ENCODE results near the gene KDM7A. TPM values are rescaled to one million over a fixed set of nuclear protein-coding genes. Genes with fewer than 3 reads are reported as not detected.

Gene KDM7A
- total RNA-seq, 2 donors from 2014 or later = 5.3 to 9.6 TPM

GRCh38 chr7:140082770-140083169 lies 94.0 kb downstream of the KDM7A start:
- Histone ChIP-seq H3K9me3 (no peaks in the 10 kb centered on the region), H3K27ac (no peak overlapping the region), H3K4me3 (no peak overlapping the region), H3K27me3 (no peaks in the 10 kb centered on the region), H3K4me1 (peaks cover 25% of the 10 kb centered on the region), H3K36me3 (replicated peaks in 1 of 2; ENCODE audit: insufficient read depth in 1 of 2, low read depth in 2 of 2) (no peaks in the 10 kb centered on the region)
- ATAC-seq = no peak
- intact Hi-C loops (cut with DNase I) = no loop called here
- no peak for TF ChIP-seq CTCF (IDR thresholded peaks at IDR 0.05)
- WGBS, 2 donors = 78 to 91% methylated on average over 7 of the region's 7 CpGs
- DNase-seq = no peak

GRCh38 chr7:140081774-140082425 lies 94.9 kb downstream of the KDM7A start:
- no peak overlapping the region for H3K27ac ChIP-seq
- no peak for DNase-seq
- 96% methylated on average over 11 of the region's 11 CpGs for WGBS, 2 donors

GRCh38 chr7:140080919-140081318 lies 95.9 kb downstream of the KDM7A start:
- H3K27me3 ChIP-seq = no peaks in the 10 kb centered on the region
- H3K4me1 ChIP-seq = peaks cover 25% of the 10 kb centered on the region
- intact Hi-C loops (cut with DNase I) = no loop called here
- no peak overlapping the region for H3K27ac ChIP-seq
- TF ChIP-seq POLR2A (IDR thresholded peaks at IDR 0.05) (no peak), CTCF (IDR thresholded peaks at IDR 0.05) (no peak)
- DNase-seq (peak in 2 of 4 donors; percentile 16 to 26), ATAC-seq (peak; percentile 53)
- H3K4me3 ChIP-seq = no peak overlapping the region
- H3K9me3 ChIP-seq = no peaks in the 10 kb centered on the region
- WGBS, 2 donors = 30 to 31% methylated on average over 7 of the region's 7 CpGs
- no peaks in the 10 kb centered on the region for H3K36me3 ChIP-seq (replicated peaks in 1 of 2; ENCODE audit: insufficient read depth in 1 of 2, low read depth in 2 of 2)

More at GRCh38 chr7:140081774-140082425, 94.9 kb downstream of the KDM7A start:
- H3K36me3 ChIP-seq (replicated peaks in 1 of 2; ENCODE audit: insufficient read depth in 1 of 2, low read depth in 2 of 2) = no peaks in the 10 kb centered on the region
- peaks cover 25% of the 10 kb centered on the region for H3K4me1 ChIP-seq
- H3K4me3 ChIP-seq = no peak overlapping the region
- H3K27me3 ChIP-seq = no peaks in the 10 kb centered on the region
- no peak for ATAC-seq
- no peaks in the 10 kb centered on the region for H3K9me3 ChIP-seq
- intact Hi-C loops (cut with DNase I) = no loop called here
- no peak for TF ChIP-seq CTCF (IDR thresholded peaks at IDR 0.05)
- TF ChIP-seq POLR2A (IDR thresholded peaks at IDR 0.05) = no peak

GRCh38 chr7:140079121-140079536 lies 97.7 kb downstream of the KDM7A start:
- TF ChIP-seq POLR2A (IDR thresholded peaks at IDR 0.05) (no peak), CTCF (IDR thresholded peaks at IDR 0.05) (peak in 2 of 7 experiments; percentile 25 to 39)
- intact Hi-C loops (cut with DNase I) = no loop called here
- 28 to 35% methylated on average over 4 to 6 of the region's 6 CpGs for WGBS, 2 donors
- Histone ChIP-seq H3K4me1 (peaks cover 25% of the 10 kb centered on the region), H3K4me3 (no peak overlapping the region), H3K27ac (peak overlapping the region in 2 of 4 donors; percentile 0 to 26), H3K27me3 (no peaks in the 10 kb centered on the region), H3K36me3 (replicated peaks in 1 of 2; ENCODE audit: insufficient read depth in 1 of 2, low read depth in 2 of 2) (no peaks in the 10 kb centered on the region), H3K9me3 (no peaks in the 10 kb centered on the region)
- ATAC-seq = peak; percentile 56
- DNase-seq = peak in 2 of 4 donors; percentile 43 to 64

GRCh38 chr7:140078392-140078791 lies 98.4 kb downstream of the KDM7A start:
- 83 to 95% methylated on average over 13 of the region's 13 CpGs for WGBS, 2 donors
- ATAC-seq = no peak
- no peak for DNase-seq
- no peak for TF ChIP-seq CTCF (IDR thresholded peaks at IDR 0.05)
- TF ChIP-seq POLR2A (IDR thresholded peaks at IDR 0.05) = no peak
- Histone ChIP-seq H3K27me3 (no peaks in the 10 kb centered on the region), H3K4me1 (peaks cover 25% of the 10 kb centered on the region), H3K4me3 (no peak overlapping the region), H3K9me3 (no peaks in the 10 kb centered on the region), H3K27ac (no peak overlapping the region), H3K36me3 (replicated peaks in 1 of 2; ENCODE audit: insufficient read depth in 1 of 2, low read depth in 2 of 2) (no peaks in the 10 kb centered on the region)
- intact Hi-C loops (cut with DNase I) = no loop called here
